Measurements from ENCODE around the gene CCNF. TPM values are rescaled to one million over a fixed set of nuclear protein-coding genes. Genes with fewer than 3 reads are reported as not detected.
"Not testable (repeated sequence)": the region's sequence is repeated elsewhere in the genome, so short reads cannot be mapped to it uniquely, and the experiment has no call there.

The CCNF gene
- total RNA-seq, 3 donors from 2014 or later, result 6.7 to 7.5 (median 7.4) TPM

DNA sequence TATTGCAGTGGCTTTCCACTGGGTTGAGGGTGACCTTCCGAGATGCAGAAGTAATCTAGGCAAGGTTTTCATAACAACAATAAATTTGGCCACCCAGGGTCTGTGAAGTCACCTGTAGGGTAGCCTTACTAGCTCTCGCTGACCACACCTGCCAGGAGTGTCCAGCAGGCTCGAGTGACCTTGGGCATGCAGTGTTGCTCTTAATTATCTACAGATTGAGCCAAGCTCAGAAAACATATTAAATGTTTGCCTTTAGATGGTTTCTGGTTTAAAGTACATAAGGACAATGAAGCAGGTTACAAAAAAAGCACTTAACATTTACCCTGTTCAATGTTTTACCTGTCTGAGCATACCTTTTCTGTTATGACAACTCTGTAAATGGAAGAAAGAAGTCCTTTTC is 47.5 kb downstream of the CCNF start:
- H3K27me3 Mint-ChIP-seq (ENCODE audit: low read depth), result peaks cover 8% of the 10 kb centered on the region
- peak overlapping the region; percentile 71 for H3K4me3 Mint-ChIP-seq
- ATAC-seq, result no peak
- peaks cover 17% of the 10 kb centered on the region for H3K4me1 Mint-ChIP-seq (ENCODE audit: low read depth)
- no peaks in the 10 kb centered on the region for H3K36me3 Mint-ChIP-seq (ENCODE audit: insufficient read depth)
- H3K9me3 Mint-ChIP-seq, result no peaks in the 10 kb centered on the region
- no peak for DNase-seq

DNA sequence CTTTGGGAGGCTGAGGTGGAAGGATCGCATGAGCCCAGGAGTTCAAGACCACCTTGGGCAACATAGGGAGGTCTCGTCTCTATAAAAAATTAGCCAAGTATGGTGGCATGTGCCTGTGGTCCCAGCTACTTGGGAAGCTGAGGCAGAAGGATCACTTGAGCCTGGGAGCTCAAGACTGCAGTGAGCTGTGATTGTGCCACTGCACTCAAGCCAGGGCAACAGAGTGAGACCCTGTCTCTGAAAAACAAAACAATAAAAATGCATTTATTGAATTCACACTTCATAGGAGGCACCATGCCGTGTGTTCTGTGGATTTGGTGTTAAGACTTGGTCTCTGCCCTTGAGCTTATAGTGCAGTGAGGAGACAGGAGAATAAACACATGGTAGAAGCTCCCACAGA is 48.1 kb downstream of the CCNF start:
- peaks cover 8% of the 10 kb centered on the region for H3K27me3 Mint-ChIP-seq (ENCODE audit: low read depth)

DNA sequence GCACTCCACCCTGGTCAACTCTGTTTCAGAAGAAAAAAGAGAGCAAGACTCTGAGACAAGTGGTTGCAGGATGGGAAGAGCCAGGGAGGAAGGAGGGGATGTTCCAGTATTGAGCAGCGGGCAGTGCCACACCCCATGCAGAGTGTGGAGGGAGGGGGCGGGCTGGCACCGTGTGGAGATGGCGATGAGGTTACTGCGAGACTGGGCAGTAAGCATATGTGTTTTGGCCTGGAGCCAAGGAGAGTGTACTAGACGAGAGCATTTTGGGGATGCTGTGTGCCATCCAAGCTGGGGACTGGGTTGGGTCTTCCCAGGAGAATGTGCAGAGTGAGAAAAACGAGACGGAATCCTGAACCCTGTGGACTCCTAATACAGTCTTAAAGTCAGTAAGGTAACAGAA is 49.0 kb downstream of the CCNF start:
- no peaks in the 10 kb centered on the region for H3K9me3 Mint-ChIP-seq
- peaks cover 14% of the 10 kb centered on the region for H3K4me1 Mint-ChIP-seq (ENCODE audit: low read depth)
- no peak overlapping the region for H3K4me3 Mint-ChIP-seq
- no peak for DNase-seq
- ATAC-seq, result no peak
- peaks cover 1% of the 10 kb centered on the region for H3K27me3 Mint-ChIP-seq (ENCODE audit: low read depth)
- H3K36me3 Mint-ChIP-seq (ENCODE audit: insufficient read depth), result no peaks in the 10 kb centered on the region

More for the DNA sequence above, 48.1 kb downstream of the CCNF start:
- Mint-ChIP-seq H3K36me3 (ENCODE audit: insufficient read depth) (no peaks in the 10 kb centered on the region), H3K4me1 (ENCODE audit: low read depth) (peaks cover 18% of the 10 kb centered on the region), H3K4me3 (no peak overlapping the region), H3K9me3 (no peaks in the 10 kb centered on the region)
- DNase-seq (no peak), ATAC-seq (no peak)

DNA sequence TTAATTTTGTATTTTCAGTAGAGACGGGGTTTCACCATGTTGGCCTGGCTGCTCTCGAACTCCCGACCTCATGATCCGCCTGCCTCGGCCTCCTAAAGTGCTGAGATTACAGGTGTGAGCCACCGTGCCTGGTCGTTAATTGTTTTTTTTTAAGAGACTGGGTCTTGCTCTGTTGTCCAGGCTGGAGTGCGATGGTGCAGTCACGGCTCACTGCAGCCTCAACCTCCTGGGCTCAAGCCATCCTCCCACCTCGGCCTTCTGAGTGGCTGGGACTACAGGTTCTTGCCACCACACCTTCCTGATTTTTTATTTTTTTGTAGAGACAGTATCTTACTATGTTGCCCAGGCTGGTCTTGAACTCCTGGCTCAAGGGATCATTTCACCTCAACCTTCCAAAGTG is 50.7 kb downstream of the CCNF start:
- DNase-seq; H3K9me3 Mint-ChIP-seq; H3K36me3 Mint-ChIP-seq (ENCODE audit: insufficient read depth); ATAC-seq; H3K4me3 Mint-ChIP-seq; H3K27me3 Mint-ChIP-seq (ENCODE audit: low read depth): not testable (repeated sequence)
- H3K4me1 Mint-ChIP-seq (ENCODE audit: low read depth), result peaks cover 13% of the 10 kb centered on the region

DNA sequence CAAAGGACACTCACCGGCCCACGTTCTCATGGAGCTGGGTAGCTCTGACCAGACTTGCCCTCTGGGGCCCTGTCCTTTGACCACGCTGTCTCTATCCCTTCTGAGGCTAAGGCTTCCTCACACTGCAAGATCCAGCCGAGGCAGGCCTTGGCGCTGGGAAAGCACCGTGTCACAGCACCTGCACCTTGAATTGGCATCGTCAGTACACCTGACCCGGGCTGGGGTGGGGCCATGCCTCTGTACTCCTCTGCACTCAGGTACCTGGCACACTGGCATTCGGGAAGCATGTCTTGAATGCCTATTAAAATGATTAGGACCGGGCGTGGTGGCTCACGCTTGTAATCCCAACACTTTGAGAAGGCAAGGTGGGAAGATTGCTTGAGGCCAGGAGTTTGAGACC is 51.7 kb downstream of the CCNF start:
- no peaks in the 10 kb centered on the region for H3K36me3 Mint-ChIP-seq (ENCODE audit: insufficient read depth)
- DNase-seq, result no peak

DNA sequence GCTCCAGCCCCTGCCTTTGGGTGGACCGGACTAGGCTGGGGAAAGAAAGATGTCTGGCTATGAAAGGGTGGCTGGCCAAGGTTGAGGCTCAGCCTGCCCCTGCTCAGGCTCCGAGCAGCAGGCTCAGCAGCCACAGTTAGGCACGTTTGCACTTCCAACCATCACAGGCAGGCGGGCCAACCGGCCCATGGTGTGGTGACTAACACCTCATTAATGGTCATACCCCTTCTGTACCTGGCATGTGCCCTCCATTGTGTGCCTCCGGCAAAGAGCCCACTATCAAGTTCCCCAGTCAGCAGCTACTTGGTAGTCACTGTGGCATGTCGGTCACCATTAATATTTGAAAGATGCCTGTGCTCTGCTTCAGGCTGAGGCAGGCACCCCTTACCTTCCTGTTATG is 52.4 kb downstream of the CCNF start:
- no peak for ATAC-seq
- H3K27me3 Mint-ChIP-seq (ENCODE audit: low read depth), result no peaks in the 10 kb centered on the region
- DNase-seq, result no peak
- H3K36me3 Mint-ChIP-seq (ENCODE audit: insufficient read depth), result no peaks in the 10 kb centered on the region
- H3K9me3 Mint-ChIP-seq, result no peaks in the 10 kb centered on the region
- H3K4me1 Mint-ChIP-seq (ENCODE audit: low read depth), result peaks cover 8% of the 10 kb centered on the region
- H3K4me3 Mint-ChIP-seq, result no peak overlapping the region

More for the DNA sequence above, 51.7 kb downstream of the CCNF start:
- no peaks in the 10 kb centered on the region for H3K27me3 Mint-ChIP-seq (ENCODE audit: low read depth)
- no peaks in the 10 kb centered on the region for H3K9me3 Mint-ChIP-seq
- no peak overlapping the region for H3K4me3 Mint-ChIP-seq
- peaks cover 13% of the 10 kb centered on the region for H3K4me1 Mint-ChIP-seq (ENCODE audit: low read depth)
- no peak for ATAC-seq

DNA sequence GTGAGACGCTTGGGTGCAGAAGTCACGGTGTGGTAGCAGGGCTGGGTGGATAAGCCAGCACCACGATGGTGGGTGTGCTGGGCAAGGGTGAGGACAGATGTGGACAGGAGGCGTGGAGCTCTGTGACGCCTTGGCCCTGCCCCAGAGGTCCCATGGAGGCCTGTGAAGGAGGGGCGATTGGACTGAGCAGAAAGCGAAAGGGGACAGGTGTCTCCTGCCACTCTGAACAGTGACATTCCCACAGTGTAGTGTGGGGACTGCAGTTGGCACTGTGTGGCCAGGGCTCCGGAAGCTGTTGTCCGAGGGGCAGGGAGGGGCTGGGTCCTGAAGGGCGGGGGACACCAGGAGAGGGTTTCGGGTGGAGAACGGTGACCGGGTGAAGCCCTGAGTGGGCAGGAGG is 53.0 kb downstream of the CCNF start:
- no peak for DNase-seq
- Mint-ChIP-seq H3K27me3 (ENCODE audit: low read depth) (no peaks in the 10 kb centered on the region), H3K4me3 (no peak overlapping the region), H3K36me3 (ENCODE audit: insufficient read depth) (no peaks in the 10 kb centered on the region), H3K9me3 (no peaks in the 10 kb centered on the region), H3K4me1 (ENCODE audit: low read depth) (peaks cover 11% of the 10 kb centered on the region)
- no peak for ATAC-seq

DNA sequence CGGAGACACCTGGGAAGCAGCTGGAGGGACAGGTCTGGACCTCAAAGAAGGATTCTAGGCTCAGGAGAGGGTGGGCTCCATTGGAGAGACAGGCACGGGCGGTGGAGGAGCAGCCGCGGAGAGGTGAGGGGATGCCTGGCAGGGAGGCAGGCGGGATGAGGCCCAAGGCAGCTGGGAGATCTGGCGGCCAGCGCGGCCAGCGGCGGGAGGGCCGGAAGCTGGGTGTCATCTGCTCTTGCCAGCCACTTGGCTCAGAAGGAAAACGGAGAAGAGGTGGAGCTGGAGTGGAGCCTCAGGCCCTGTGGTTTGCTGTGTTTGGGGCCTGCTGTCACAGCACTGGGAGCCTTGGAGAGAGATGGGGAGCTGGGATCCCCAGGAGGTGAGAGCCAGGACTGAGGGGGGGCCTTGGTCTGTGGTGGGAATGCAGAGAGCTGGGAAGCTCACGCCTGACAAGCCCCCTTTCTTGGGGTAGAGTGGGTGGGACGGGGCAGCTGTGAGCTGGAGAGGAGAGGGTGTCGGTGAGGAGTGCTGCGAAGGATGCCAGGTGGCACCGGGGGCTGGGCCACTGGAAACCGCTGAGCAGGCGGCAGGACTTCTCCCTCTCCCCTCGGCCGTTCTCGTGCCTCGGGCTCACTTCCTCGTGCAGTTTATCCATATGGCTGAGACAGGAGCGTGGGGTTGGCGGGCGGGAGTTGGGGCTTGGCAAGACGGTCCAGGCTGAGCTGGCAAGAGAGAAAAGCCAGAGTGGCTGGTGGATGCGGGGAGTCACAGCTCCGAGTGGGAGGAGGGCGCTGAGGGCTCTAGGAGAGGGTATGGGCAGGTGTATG is 53.7 kb downstream of the CCNF start:
- Mint-ChIP-seq H3K4me3 (no peak overlapping the region), H3K9me3 (no peaks in the 10 kb centered on the region), H3K36me3 (ENCODE audit: insufficient read depth) (no peaks in the 10 kb centered on the region), H3K4me1 (ENCODE audit: low read depth) (peaks cover 13% of the 10 kb centered on the region), H3K27me3 (ENCODE audit: low read depth) (no peaks in the 10 kb centered on the region)
- DNase-seq (no peak), ATAC-seq (no peak)

DNA sequence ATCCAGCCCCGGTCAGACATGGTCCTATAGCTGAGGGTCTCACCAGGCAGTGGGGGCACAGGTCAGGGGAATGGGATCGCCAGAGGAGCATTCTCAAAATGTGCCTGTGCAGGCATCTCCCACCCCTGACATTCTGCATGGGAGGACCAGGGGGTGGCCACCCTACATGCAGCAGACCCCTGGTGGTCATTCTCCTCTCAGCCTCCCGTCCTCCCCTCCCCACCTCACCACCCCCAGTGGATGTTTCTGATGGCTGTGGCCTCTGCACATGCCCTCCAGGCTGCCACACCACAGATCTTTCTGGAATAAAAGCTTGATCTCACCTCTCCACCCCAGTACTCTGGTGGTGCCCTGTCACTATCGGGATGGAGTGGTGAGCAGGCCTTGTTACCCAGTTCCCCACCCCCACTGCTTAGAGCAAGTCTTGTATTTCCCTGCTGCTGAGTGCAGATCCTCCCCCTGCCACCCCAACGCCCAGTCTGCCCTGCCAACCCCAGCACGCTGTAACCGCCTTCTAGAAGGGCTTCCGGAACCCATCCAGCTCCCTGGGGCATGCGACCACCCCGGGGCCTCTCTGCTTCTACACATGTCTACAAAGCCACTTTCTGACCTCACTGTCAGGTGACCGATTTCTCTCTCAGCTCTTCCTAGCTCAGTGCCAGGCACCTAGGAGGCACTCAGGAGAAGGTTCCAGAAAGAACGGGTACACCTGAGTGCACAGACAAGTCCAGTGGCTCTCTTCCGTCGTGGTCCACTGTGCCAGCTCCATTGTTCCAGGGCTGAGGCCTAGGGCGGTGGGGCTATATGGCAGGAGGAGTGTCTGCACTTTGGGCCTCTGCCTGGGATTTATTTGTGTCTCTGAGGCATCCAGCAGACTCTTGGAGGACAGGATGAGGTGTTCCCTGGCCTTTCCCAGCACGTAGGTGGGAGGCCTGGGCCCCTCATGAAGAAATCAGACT is 55.0 kb downstream of the CCNF start:
- Mint-ChIP-seq H3K36me3 (ENCODE audit: insufficient read depth) (no peaks in the 10 kb centered on the region), H3K9me3 (no peaks in the 10 kb centered on the region), H3K4me1 (ENCODE audit: low read depth) (peaks cover 13% of the 10 kb centered on the region), H3K4me3 (no peak overlapping the region), H3K27me3 (ENCODE audit: low read depth) (no peaks in the 10 kb centered on the region)
- DNase-seq, result no peak
- no peak for ATAC-seq

DNA sequence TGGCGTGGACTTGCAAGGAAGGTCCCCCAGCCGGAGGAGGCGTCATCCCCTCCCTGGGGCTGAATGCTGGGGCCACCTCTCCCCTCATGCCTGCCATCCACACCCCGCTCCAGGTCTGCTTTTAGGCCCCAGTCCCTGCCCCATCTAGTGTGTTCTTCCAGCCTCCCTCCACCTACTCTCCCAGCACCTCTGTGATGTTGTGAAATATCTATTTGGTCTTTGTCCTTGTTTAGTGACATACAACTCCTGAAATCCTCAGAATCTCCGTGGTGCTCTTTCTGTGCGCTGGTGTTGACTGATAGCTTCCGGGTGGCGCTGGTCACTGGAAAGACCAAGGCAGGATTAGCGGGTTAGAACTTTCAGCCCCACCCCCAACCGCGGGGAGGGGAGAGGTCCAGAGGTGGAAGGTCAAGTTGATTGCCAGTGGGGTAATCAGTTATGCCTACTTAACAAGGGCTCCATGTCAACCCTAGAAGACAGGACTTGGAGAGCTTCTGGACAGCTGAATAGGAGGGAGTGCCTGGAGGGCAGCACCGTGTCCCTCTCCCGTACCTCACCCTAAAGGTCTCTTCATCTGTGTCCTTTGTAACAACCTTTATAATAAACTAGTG is 55.8 kb downstream of the CCNF start:
- ATAC-seq, result no peak
- no peaks in the 10 kb centered on the region for H3K27me3 Mint-ChIP-seq (ENCODE audit: low read depth)
- DNase-seq, result no peak
- H3K4me1 Mint-ChIP-seq (ENCODE audit: low read depth), result peaks cover 13% of the 10 kb centered on the region
- H3K36me3 Mint-ChIP-seq (ENCODE audit: insufficient read depth), result no peaks in the 10 kb centered on the region
- no peaks in the 10 kb centered on the region for H3K9me3 Mint-ChIP-seq
- no peak overlapping the region for H3K4me3 Mint-ChIP-seq

DNA sequence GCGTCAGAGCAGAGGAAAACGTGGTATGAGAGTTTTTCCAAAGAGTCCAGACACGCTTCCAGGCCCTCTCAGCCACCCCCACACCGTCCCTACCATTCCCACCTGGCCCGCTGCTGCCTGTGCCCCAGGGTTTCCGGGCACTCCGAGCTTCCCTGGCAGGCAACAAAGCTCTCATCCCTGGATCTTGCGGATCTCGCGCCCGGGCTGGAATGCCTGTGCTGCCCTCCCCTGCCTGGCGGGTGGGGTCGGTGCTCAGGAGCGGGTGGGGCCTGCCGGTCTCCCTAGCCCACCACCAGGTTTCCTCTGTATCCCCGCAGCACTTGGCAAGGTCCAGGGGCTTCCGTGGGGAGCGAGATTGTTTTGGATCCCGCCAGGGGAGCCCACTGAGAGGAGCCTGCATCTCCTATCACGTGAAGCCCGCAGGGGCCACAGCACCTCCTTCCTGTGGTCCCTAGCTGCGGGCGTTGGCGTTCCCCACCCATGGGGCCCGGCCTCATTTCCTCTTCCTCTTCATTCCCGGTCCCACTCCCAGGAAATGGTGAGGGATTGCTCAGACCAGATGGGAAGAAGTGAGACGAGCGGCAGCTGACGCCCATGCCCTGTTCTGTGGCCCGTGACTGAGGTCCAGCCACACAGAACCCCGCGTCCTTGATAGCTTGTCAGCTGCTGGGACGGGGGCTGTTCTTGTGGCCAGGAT is 56.7 kb downstream of the CCNF start:
- H3K27me3 Mint-ChIP-seq (ENCODE audit: low read depth), result no peaks in the 10 kb centered on the region
- DNase-seq, result no peak
- peaks cover 13% of the 10 kb centered on the region for H3K4me1 Mint-ChIP-seq (ENCODE audit: low read depth)
- ATAC-seq, result no peak
- H3K36me3 Mint-ChIP-seq (ENCODE audit: insufficient read depth), result no peaks in the 10 kb centered on the region
- H3K4me3 Mint-ChIP-seq, result no peak overlapping the region
- H3K9me3 Mint-ChIP-seq, result no peaks in the 10 kb centered on the region

DNA sequence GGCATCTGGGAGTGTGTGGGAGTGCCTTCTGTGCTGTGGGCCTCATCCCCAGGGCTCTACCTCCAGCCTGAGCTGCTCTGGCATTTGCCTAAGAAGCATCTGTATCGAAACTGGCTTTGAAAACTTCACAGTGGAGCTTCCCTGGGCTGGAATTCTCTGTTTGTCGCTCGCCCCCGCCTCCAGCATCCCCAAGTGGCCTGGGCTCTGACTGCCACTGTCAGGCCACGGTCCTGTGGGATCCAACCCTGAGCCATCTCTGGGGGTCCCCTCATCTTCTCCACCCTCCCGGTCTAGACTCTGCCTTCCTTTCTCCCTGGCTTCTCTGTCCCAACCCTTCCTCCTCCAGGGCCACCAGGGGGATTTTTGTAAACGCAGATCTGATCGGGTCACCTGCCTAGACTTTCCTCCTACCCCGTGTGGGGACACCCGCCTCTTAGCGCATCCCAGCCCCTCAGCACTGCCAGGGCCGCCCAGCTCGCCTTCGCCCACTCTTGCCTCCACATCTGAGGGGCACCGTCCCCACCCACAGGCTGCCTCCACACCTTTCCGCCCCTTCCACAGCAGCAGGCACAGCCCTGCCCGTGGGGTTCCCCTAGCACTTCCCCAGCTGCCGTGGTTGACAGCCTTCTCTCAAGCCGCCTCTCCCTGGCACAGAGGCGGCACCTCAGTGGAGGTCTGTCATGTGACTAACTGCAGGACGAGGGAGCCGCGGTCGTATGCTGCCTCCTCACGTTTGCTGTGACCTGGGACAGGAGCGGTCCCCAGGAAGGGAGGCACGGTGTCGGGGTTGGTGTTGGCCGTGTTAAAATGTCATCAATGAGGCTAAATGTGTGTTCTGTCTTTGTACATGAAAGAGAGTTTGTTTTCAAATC is 57.6 kb downstream of the CCNF start:
- H3K4me3 Mint-ChIP-seq, result peak overlapping the region; percentile 42
- H3K27me3 Mint-ChIP-seq (ENCODE audit: low read depth), result no peaks in the 10 kb centered on the region
- H3K9me3 Mint-ChIP-seq, result no peaks in the 10 kb centered on the region
- ATAC-seq (peak; percentile 94 to 98), DNase-seq (peak; percentile 78)
- H3K4me1 Mint-ChIP-seq (ENCODE audit: low read depth), result peaks cover 13% of the 10 kb centered on the region
- no peaks in the 10 kb centered on the region for H3K36me3 Mint-ChIP-seq (ENCODE audit: insufficient read depth)

DNA sequence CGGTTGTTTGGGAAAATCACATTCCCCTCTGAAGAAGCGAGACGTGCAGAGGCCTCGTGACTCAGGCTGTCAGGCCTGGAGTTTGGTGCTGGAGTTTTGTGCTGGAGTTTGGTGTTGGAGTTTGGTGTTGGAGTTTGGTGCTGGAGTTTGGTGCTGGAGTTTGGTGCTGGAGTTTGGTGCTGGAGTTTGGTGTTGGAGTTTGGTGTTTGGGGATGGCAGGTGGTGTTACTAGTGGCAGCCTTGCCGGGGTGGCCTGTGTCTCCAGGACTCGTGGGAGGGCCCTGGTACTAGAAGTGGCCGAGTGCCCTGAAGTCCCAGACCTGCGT is 58.2 kb downstream of the CCNF start:
- peak overlapping the region; percentile 39 for H3K4me3 Mint-ChIP-seq
- DNase-seq (no peak), ATAC-seq (no peak)
- H3K4me1 Mint-ChIP-seq (ENCODE audit: low read depth), result peaks cover 12% of the 10 kb centered on the region
- H3K36me3 Mint-ChIP-seq (ENCODE audit: insufficient read depth), result no peaks in the 10 kb centered on the region
- H3K9me3 Mint-ChIP-seq, result no peaks in the 10 kb centered on the region
- H3K27me3 Mint-ChIP-seq (ENCODE audit: low read depth), result no peaks in the 10 kb centered on the region

All from activated T-cell treated with anti-CD3 and anti-CD28 coated beads, Interleukin-2, amount 50 U/mL, for 4 hours (primary cell).